Measurements from ENCODE around the gene KLK3.
A peak's percentile ranks its signal among the peaks of the same experiment; 100 is the strongest.

Gene KLK3

DNA sequence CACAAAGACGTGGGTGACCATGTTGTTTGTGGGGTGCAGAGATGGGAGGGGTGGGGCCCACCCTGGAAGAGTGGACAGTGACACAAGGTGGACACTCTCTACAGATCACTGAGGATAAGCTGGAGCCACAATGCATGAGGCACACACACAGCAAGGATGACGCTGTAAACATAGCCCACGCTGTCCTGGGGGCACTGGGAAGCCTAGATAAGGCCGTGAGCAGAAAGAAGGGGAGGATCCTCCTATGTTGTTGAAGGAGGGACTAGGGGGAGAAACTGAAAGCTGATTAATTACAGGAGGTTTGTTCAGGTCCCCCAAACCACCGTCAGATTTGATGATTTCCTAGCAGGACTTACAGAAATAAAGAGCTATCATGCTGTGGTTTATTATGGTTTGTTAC is 24.1 kb downstream of the KLK3 start:
- no peak overlapping the region for H3K27ac ChIP-seq
- ChIA-PET CTCF (interaction anchor here (0.7 kb wide), 1 partner anchor 761 kb away, joined by 3 read pairs; no protein-coding TSS in a partner anchor), POLR2A (ENCODE audit: low non-redundant PET) (no interaction called here)
- TF ChIP-seq, protein P1, sequence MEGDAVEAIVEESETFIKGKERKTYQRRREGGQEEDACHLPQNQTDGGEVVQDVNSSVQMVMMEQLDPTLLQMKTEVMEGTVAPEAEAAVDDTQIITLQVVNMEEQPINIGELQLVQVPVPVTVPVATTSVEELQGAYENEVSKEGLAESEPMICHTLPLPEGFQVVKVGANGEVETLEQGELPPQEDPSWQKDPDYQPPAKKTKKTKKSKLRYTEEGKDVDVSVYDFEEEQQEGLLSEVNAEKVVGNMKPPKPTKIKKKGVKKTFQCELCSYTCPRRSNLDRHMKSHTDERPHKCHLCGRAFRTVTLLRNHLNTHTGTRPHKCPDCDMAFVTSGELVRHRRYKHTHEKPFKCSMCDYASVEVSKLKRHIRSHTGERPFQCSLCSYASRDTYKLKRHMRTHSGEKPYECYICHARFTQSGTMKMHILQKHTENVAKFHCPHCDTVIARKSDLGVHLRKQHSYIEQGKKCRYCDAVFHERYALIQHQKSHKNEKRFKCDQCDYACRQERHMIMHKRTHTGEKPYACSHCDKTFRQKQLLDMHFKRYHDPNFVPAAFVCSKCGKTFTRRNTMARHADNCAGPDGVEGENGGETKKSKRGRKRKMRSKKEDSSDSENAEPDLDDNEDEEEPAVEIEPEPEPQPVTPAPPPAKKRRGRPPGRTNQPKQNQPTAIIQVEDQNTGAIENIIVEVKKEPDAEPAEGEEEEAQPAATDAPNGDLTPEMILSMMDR (conservative IDR thresholded peaks at IDR 0.05; ENCODE audit: low read depth): no peak
- DNase-seq (ENCODE audit: low spot score): no peak

DNA sequence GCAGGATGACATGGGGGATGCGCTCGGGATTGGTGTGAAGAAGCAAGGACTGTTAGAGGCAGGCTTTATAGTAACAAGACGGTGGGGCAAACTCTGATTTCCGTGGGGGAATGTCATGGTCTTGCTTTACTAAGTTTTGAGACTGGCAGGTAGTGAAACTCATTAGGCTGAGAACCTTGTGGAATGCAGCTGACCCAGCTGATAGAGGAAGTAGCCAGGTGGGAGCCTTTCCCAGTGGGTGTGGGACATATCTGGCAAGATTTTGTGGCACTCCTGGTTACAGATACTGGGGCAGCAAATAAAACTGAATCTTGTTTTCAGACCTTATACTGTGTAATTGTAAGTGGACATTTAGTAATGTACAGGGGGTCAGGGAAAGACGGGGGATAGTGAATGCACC is 25.5 kb downstream of the KLK3 start:
- H3K27ac ChIP-seq: no peak overlapping the region
- POLR2A ChIA-PET (ENCODE audit: low non-redundant PET): no interaction called here
- DNase-seq (ENCODE audit: low spot score): no peak
- CTCF ChIA-PET: no interaction called here
- TF ChIP-seq, protein P1 (conservative IDR thresholded peaks at IDR 0.05; ENCODE audit: low read depth): no peak

DNA sequence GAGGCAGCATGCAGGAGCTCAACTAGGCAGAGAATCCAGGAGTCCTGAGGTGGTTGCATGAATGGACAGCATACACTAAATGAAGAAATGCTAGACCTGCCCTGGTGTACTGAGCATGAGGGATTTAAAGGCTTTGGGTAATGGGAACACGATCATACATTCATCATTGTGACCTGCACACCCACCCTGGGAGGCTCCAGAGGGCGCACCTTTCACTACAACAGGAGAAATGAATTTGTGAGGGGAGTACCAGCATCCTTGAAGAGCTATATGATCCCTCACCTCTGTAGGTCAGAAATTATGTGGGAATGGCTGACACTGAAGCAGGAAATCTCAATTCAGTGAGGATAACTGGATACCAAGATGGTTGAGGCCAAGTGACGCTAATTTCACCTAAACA is 27.5 kb downstream of the KLK3 start:
- DNase-seq (ENCODE audit: low spot score): no peak
- TF ChIP-seq, protein P1 (conservative IDR thresholded peaks at IDR 0.05; ENCODE audit: low read depth): no peak
- ChIA-PET POLR2A (ENCODE audit: low non-redundant PET) (no interaction called here), CTCF (no interaction called here)
- no peak overlapping the region for H3K27ac ChIP-seq

DNA sequence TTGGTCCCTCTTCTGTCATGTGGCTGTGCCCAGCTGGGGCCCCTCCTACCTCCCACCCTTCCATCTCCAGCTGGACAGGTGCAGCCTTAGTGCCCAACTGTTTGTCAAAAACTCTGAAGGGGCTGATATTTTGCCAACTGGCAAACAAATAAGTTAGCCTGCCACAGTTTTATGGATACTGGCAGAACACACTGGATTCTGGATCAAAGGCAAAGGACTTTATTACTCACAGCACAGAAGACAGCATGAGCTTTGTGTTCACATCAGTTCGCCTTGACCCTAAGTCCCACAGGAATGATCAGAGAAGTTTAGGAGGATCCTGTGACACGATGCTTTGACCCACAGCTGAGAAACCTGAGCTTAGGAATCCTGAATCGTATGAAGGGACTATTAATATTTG is 34.9 kb downstream of the KLK3 start:
- DNase-seq (ENCODE audit: low spot score): no peak
- POLR2A ChIA-PET (ENCODE audit: low non-redundant PET): no interaction called here
- TF ChIP-seq, protein P1 (conservative IDR thresholded peaks at IDR 0.05; ENCODE audit: low read depth): no peak
- no peak overlapping the region for H3K27ac ChIP-seq
- CTCF ChIA-PET: interaction anchor here (0.7 kb wide), 1 partner anchor 16 kb away, joined by 3 read pairs; no protein-coding TSS in a partner anchor

DNA sequence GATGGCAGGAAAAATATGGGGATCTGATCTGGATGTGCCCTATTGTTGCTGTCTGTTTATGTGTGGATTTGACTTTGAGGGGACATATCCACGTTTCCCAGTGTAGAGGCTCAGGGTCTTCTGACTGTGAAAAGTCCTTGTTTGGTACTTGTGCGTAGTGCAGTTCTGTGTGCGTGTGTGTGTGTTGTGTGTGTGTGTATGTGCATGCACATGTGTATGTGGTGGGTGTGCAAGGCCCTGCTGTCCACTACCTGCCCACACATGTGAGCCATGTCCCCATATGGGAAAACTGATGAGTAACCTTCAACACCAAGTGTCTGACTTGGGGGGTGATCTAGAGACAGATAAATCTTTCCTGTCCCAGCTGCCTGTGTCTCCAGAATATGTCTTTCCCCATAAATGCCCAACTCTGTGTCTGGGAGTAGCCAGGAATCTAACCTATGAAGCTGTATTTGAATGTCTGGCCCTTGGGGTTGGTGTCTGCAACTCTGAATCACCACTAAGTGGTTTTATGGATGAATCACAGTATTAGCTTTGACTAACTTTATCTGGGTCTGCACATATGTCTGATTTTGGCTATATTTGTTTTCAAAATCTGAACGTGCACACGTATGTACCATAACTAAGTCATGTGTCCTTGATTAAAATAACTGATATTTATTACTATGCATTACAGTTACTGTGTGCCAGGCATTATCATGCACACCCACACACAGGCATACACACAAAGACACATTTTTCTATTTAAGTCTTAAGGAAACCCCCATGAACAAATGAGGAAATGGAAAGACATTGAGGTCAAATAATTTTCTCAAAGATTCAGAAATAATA is 35.9 kb downstream of the KLK3 start:
- H3K27ac ChIP-seq: no peak overlapping the region
- ChIA-PET CTCF (interaction anchor here (0.6 kb wide), 1 partner anchor 204 kb away, joined by 5 read pairs; no protein-coding TSS in a partner anchor), POLR2A (ENCODE audit: low non-redundant PET) (no interaction called here)
- DNase-seq (ENCODE audit: low spot score): peak; percentile 46
- TF ChIP-seq, protein P1 (conservative IDR thresholded peaks at IDR 0.05; ENCODE audit: low read depth): no peak

DNA sequence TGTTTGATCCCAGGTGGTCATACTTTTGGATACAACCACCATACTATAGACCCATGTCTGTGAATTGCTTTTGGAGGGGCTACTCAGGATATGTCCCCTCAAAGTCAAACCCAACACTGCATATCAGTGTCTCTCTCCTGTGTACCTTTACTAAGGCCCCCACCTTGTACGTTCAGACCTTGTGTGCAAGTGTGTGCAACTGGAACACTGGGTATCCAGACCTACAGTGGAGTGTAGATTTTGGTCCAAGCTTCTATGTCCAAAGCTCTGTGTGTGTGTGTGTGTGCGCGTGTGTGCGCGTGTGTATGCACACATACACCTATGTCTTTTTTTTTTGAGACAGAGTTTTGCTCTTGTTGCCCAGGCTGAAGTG is 36.5 kb downstream of the KLK3 start:
- H3K27ac ChIP-seq: no peak overlapping the region
- no peak for DNase-seq (ENCODE audit: low spot score)
- TF ChIP-seq, protein P1 (conservative IDR thresholded peaks at IDR 0.05; ENCODE audit: low read depth): no peak
- ChIA-PET POLR2A (ENCODE audit: low non-redundant PET) (no interaction called here), CTCF (interaction anchor here (0.6 kb wide), 1 partner anchor 203 kb away, joined by 5 read pairs; no protein-coding TSS in a partner anchor)

Data from RWPE1 (cell line).